Mononuclear cell (primary cell): ENCODE results near the gene PHACTR4. TPM values are rescaled to one million over a fixed set of nuclear protein-coding genes. Genes with fewer than 3 reads are reported as not detected.
"Not testable (repeated sequence)": the region's sequence is repeated elsewhere in the genome, so short reads cannot be mapped to it uniquely, and the experiment has no call there.

Source experiments
- H3K27me3 ChIP-seq: 2 replicates; pipeline ENCODE4 v1.6.0; 2011; ENCODE audit warnings: low read length, control low read depth; ENCODE audit not compliant: insufficient read depth
- H3K4me1 ChIP-seq: 2 replicates; pipeline ENCODE4 v1.5.1; 2011; ENCODE audit warnings: mild to moderate bottlenecking, low read length, control low read depth; ENCODE audit not compliant: insufficient read depth
- H3K4me3 ChIP-seq: 2 replicates; pipeline ENCODE4 v1.5.1; 2011; ENCODE audit warnings: mild to moderate bottlenecking, low read length, moderate library complexity
- H3K9me3 ChIP-seq: 2 replicates; pipeline ENCODE4 v1.5.1; 2011; ENCODE audit warnings: low read depth, mild to moderate bottlenecking, control low read depth, low read length
- total RNA-seq: library from RNA; depleted of rRNA; stranded (reverse); fragments of >200 nt; gene quantifications from one replicate; pipeline ENCODE4 v1.2.3, GENCODE V29; 2012

The PHACTR4 gene
- total RNA-seq, 1 donor = 14.1 TPM

DNA sequence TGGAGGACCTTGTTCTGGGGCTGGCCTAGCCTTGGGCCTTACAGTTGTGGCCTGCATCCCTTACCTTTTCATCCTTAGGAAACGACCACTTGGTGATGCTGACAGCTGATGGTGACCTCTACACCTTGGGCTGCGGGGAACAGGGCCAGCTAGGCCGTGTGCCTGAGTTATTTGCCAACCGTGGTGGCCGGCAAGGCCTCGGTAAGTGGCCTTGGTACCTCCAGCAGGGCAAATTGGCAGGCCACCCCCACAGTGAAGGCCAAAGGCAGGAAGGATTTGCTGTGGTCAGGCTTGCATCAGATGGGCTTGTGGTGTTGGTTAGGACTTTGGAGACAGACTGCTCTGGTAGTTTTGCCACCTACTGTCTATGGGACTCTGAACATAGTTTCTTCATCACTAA lies 165.6 kb downstream of the PHACTR4 start:
- no peaks in the 10 kb centered on the region for H3K9me3 ChIP-seq
- H3K27me3 ChIP-seq = no peaks in the 10 kb centered on the region
- no peaks in the 10 kb centered on the region for H3K4me1 ChIP-seq
- H3K4me3 ChIP-seq = no peak overlapping the region

DNA sequence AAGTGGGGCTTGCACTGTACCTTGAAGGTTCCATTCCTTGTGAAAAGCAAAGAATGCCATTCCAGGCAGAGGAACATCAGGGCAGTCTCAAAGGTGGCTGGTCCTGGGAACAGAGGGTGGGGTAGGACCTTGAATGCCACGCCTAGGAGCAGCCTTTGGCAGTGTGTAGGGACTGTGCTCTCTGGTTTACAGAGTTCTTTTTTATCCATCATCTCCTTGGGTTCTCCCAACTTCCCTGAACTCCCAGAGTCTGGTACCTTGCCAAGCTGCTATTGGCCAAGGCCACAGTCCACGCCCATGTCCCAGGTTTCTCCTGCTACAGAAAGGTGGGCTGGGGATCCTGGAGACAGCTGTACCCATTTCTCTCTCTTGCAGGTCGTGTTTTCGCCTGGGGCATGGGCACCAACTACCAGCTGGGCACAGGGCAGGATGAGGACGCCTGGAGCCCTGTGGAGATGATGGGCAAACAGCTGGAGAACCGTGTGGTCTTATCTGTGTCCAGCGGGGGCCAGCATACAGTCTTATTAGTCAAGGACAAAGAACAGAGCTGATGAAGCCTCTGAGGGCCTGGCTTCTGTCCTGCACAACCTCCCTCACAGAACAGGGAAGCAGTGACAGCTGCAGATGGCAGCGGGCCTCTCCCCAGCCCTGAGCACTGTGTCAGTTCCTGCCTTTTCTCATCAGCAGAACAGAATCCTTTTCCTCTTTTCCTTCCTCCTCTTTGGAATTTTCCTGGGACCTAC lies 168.1 kb downstream of the PHACTR4 start:
- no peaks in the 10 kb centered on the region for H3K9me3 ChIP-seq
- H3K27me3 ChIP-seq = no peaks in the 10 kb centered on the region
- no peak overlapping the region for H3K4me3 ChIP-seq
- H3K4me1 ChIP-seq = no peaks in the 10 kb centered on the region

DNA sequence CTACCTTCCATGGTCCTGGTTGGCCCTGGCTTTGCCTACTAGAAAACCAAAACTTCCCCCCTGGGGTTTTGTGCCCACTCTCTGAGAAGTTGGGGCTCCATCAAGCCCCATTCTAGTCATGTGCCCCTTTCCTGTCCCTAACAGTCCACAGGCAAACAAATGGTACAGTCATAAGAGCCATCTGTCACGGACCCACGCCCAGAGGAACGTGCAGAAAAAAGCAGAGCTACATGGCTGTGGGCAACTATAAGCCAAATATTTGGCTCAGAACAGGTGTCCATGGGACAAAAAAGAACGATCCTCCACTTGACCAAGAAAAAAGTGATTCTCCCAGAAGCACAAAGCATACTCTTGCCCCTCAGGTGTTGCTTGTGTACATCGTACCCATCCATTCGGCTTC lies 168.7 kb downstream of the PHACTR4 start:
- no peaks in the 10 kb centered on the region for H3K27me3 ChIP-seq
- no peaks in the 10 kb centered on the region for H3K9me3 ChIP-seq
- no peak overlapping the region for H3K4me3 ChIP-seq
- no peaks in the 10 kb centered on the region for H3K4me1 ChIP-seq

DNA sequence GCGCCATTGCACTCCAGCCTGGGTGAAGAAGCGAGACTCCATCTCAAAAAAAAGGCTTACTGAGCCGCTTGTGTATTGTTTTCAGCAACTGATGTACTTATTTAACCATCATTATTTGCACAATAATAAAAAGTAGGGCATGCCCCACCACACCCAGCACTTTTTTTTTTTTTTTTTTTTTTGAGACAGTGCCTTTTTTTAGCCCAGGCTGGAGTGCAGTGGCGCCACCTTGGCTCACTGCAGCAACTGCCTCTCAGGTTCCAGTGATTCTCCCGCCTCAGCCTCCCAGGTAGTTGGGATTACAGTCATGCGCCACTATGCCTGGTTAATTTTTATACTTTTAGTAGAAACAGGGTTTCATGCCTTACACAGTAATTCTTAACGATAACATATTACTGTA lies 171.1 kb downstream of the PHACTR4 start:
- Histone ChIP-seq H3K27me3 (no peaks in the 10 kb centered on the region), H3K9me3 (no peaks in the 10 kb centered on the region), H3K4me3 (no peak overlapping the region), H3K4me1 (no peaks in the 10 kb centered on the region)

DNA sequence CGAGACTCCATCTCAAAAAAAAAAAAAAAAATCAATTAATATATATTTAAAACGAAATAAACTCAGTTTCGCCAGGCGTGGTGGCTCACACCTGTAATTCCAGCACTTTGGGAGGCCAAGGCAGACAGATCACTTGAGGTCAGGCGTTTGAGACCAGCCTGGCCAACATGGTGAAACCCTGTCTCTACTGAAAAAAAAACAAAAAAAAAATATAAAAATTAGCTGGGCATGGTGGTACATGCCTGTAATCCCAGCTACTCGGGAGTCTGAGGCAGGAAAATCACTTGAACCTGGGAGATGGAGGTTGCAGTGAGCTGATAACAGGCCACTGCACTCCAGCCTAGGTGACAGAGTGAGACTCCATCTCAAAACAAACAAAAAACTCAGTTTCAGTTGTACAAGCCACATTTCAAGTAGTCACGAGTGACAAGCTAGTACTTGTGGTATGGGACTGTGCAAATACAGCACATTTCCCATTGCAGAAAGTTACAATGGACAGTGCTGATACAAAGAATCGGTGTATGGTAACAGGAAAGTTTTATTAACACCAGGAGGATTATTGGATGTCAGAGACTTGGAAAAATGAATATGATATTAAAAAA lies 172.0 kb downstream of the PHACTR4 start:
- H3K4me3 ChIP-seq, H3K27me3 ChIP-seq, H3K9me3 ChIP-seq, H3K4me1 ChIP-seq: not testable (repeated sequence)

DNA sequence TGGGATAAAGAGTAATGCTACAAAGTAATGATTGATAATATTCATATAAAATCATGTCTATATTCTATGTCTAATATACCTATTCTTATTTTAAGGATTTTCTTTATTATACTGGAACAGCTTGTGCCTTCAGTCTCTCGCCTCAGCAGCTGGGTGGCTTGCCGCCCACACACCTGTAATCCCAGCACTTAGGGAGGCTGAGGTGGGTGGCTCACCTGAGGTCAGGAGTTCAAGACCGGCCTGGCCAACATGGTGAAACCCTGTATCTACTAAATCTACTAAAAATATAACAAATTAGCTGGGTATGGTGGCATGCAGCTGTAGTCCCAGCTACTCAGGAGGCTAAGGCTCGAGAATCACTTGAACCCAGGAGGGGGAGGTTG lies 175.7 kb downstream of the PHACTR4 start:
- no peaks in the 10 kb centered on the region for H3K27me3 ChIP-seq
- H3K4me3 ChIP-seq = no peak overlapping the region
- H3K4me1 ChIP-seq = no peaks in the 10 kb centered on the region
- H3K9me3 ChIP-seq = no peaks in the 10 kb centered on the region

DNA sequence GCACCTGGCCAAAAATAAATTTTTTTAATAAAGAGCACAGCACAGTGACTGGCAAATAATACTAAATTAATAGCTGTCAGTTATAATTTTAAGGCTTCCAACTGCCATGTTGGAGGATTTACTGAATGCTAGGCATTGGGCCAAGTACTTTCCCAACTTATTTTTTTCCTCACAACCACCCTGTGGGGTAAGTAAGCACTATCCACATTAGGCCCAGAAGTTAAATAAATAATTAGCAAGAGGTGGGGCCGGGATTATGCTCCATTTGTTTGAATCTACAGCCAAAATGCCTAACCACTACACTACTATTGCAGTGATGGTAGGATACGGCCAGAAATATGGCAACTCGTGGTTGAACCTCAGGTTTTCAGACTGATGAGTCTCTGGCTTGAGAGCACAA lies 178.8 kb downstream of the PHACTR4 start:
- Histone ChIP-seq H3K4me3 (no peak overlapping the region), H3K4me1 (peaks cover 8% of the 10 kb centered on the region), H3K27me3 (no peaks in the 10 kb centered on the region), H3K9me3 (no peaks in the 10 kb centered on the region)

Other genes starting within 250 kb of the PHACTR4 start
- 16.3 TPM for gene PTAFR, start 193.1 kb upstream of the PHACTR4 start, total RNA-seq
- gene DNAJC8, start 136.7 kb upstream of the PHACTR4 start, total RNA-seq = 61.5 TPM
- gene ATP5IF1, start 133.6 kb upstream of the PHACTR4 start, total RNA-seq = 48.2 TPM
- 10.1 TPM for gene SESN2, start 110.2 kb upstream of the PHACTR4 start, total RNA-seq
- gene MED18, start 40.7 kb upstream of the PHACTR4 start, total RNA-seq = 3.7 TPM
- gene RCC1, start 136.3 kb downstream of the PHACTR4 start, total RNA-seq = 13.0 TPM
- 20.0 TPM for gene TRNAU1AP, start 183.3 kb downstream of the PHACTR4 start, total RNA-seq
- gene RAB42, start 222.5 kb downstream of the PHACTR4 start, total RNA-seq = 0.52 TPM